Frontal cortex (tissue), 4 donors: ENCODE measurements around the gene TMEM63B. TPM values are rescaled to one million over a fixed set of nuclear protein-coding genes. Genes with fewer than 3 reads are reported as not detected.
"Not testable (repeated sequence)": the region's sequence is repeated elsewhere in the genome, so short reads cannot be mapped to it uniquely, and the experiment has no call there.

Source experiments
- DNase-seq, 2 donors: peaks; one replicate each; pipeline ENCODE4 v3.0.0; 2012; ENCODE audit warnings: low spot score in 2 of 2
- FAIRE-seq: peaks from 2 replicates; lab custom pipeline; 2012; peaks lifted over from hg19 to GRCh38; lab: Jason Lieb, UNC
- total RNA-seq: library from RNA; depleted of rRNA; stranded (reverse); fragments of >200 nt; gene quantifications from one replicate; pipeline ENCODE4 v1.2.3, GENCODE V29; 2014
- donor health status: control.
- donor health status: control.
- donor health status: control.

The TMEM63B gene
- total RNA-seq, 1 donor from 2014 or later = 35.5 TPM

GRCh38 chr6:44185356-44185755 lies 58.0 kb downstream of the TMEM63B start:
- not testable (repeated sequence) for DNase-seq, FAIRE-seq

GRCh38 chr6:44185953-44186634 lies 58.7 kb downstream of the TMEM63B start:
- no peak for DNase-seq
- FAIRE-seq = no peak

GRCh38 chr6:44186635-44187025 lies 59.3 kb downstream of the TMEM63B start:
- no peak for FAIRE-seq
- no peak for DNase-seq

- DNase-seq (no peak), FAIRE-seq (no peak)
These were observed 61.5 kb downstream of the TMEM63B start for GRCh38 chr6:44188819-44189218.

GRCh38 chr6:44189257-44189656 lies 61.9 kb downstream of the TMEM63B start:
- FAIRE-seq (no peak), DNase-seq (no peak)

DNA sequence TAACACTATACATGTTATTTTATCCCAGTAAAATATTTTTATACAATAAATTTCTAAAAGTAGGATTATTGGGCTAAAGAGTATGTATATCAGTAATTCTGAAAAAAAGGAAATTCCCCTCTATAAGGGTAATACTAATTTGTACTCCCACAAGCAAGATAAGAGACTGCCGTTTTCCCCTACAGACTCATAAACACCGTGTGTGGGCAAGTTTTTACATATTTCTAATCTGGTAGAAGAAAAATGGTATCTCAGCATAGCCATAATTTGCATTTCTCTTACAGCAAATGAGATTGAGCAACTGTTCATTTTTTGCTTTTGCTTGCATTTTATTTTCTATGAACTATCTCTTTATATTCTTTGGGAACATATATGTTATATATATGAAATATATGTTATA lies 63.4 kb downstream of the TMEM63B start:
- FAIRE-seq (no peak), DNase-seq (no peak)

DNA sequence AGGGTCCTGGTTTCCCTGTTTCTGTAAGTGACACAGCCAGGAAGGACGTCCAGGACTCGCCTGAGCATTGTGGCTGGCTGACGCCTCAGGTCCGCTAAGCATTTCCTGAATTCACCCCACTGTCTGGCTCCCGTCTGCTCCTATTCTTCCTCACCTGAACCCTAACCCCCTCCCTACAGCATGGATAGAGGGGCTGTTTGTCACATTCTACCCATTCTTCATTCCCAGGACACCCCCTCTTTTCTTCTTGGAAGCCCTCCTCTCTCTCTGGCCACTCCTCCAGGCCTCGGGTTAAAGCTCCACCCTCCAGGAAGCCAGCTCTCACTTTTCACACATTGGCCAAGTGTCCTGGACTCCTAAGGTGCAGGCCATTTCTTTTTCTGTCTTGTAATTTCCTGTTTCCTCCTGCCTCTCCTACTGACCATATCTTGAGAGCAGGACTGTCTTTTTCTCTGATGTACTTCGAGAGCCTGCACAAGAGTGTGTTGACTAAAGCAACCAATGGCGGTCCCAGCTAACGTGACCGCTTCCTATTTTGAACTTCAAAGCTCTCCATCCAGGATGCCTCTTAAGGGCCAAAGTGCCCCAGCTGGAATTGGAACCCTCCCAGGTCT lies 65.2 kb downstream of the TMEM63B start:
- no peak for DNase-seq
- no peak for FAIRE-seq

GRCh38 chr6:44193307-44193910 lies 66.1 kb downstream of the TMEM63B start:
- FAIRE-seq (no peak), DNase-seq (no peak)

GRCh38 chr6:44194326-44194725 lies 67.0 kb downstream of the TMEM63B start:
- no peak for FAIRE-seq
- DNase-seq = no peak

GRCh38 chr6:44196351-44196750 lies 69.0 kb downstream of the TMEM63B start:
- not testable (repeated sequence) for FAIRE-seq, DNase-seq

GRCh38 chr6:44198684-44199083 lies 71.3 kb downstream of the TMEM63B start:
- FAIRE-seq = no peak

DNA sequence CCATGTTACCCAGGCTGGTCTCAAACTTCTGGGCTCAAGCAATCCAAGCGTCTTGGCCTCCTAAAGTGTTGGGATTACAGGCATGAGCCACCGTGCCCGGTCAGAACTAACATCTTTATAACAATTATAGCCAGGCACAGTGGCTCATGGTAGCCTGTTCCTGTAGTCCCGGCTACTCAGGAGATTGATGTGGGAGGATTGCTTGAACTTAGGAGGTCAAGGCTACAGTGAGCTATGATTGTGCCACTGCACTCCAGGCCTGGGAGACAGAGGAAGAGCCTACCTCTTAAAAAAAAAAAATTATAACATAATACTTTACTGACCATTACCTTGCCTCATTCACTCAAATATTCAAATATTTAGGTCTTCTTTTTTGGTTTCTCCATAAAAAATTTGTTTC lies 72.5 kb downstream of the TMEM63B start:
- FAIRE-seq (no peak), DNase-seq (no peak)

More at GRCh38 chr6:44198684-44199083, 71.3 kb downstream of the TMEM63B start:
- DNase-seq = no peak

GRCh38 chr6:44201200-44201599 lies 73.8 kb downstream of the TMEM63B start:
- FAIRE-seq (no peak), DNase-seq (no peak)

DNA sequence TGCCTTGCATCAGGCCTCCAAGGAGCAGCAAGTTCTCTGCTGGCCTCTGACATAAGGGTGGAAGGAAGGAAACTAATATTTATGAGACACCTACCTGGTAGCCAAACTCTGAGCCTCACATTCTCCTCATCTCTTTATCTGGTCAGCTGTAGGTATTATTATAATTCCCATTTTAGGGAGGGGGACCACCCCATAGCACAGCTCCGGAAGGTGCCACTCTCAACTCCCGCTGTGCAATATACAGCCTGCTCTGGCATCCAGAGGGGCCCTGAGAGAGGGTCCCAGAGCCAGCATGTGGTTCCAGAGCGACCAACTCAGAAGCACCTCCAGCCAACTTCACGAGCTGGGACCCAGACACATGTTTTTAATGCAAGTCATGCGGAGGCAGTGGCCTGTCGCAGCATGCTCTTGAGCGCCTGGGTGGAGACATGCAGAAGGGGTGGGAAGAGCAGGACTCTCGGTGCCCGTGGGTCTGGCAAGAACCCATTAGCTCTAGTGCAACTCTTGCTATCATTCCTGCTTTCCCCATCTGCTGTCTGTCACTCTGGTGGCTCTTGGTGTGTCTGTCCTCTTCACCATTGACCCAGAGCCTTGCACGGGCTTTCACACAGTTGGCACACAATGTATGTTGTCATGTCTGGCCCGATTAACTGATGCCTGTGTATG lies 74.4 kb downstream of the TMEM63B start:
- no peak for FAIRE-seq
- DNase-seq = no peak

GRCh38 chr6:44202332-44202971 lies 75.1 kb downstream of the TMEM63B start:
- no peak for FAIRE-seq
- no peak for DNase-seq

- no peak for FAIRE-seq
- DNase-seq = no peak
These were observed 75.8 kb downstream of the TMEM63B start for GRCh38 chr6:44202972-44203750.

GRCh38 chr6:44203955-44204354 lies 76.6 kb downstream of the TMEM63B start:
- no peak for DNase-seq
- no peak for FAIRE-seq
